HepG2 (cell line): Measurements from ENCODE around the gene ITGA2. TPM values are rescaled to one million over a fixed set of nuclear protein-coding genes. Genes with fewer than 3 reads are reported as not detected.

Source experiments
- ATAC-seq: fragments of 200-7000 bp; cut with Tn5 transposase; 3 replicates; pipeline ENCODE4 v1.9.1; 2020; ENCODE audit warnings: mild to moderate bottlenecking, moderate library complexity
- BruUV-seq: library from RNA; stranded (reverse); fragments of 400-500 nt; replicated peaks from 2 replicates; lab custom pipeline; 2021; lab: Mats Ljungman, UMichigan
- CTCF ChIA-PET: fragments of 300-600 bp; formaldehyde crosslinking; extraction: SDS; loops from one replicate; lab custom pipeline; 2021; ENCODE audit warnings: low total read pairs, inconsistent platforms, low intra/inter-chr PET ratio; lab: Yijun Ruan, JAX
- POLR2A ChIA-PET: fragments of 350-600 bp; sonication (Branson Sonifier 250); formaldehyde crosslinking; loops from one replicate; lab custom pipeline; 2020; ENCODE audit warnings: antibody characterized with exemption, inconsistent platforms; lab: Yijun Ruan, JAX
- DNase-seq: peaks from one replicate; pipeline ENCODE4 v3.0.0-alpha.2; 2015; ENCODE audit warnings: low spot score
- FAIRE-seq: peaks from 3 replicates; lab custom pipeline; 2011; peaks lifted over from hg19 to GRCh38; lab: Jason Lieb, UNC
- H2AFZ ChIP-seq: one replicate; pipeline ENCODE4 v1.6.1; 2011; ENCODE audit warnings: low read length, inconsistent platforms
- H3K27ac ChIP-seq: fragments of 300-600 bp; 3 replicates; pipeline ENCODE4 v1.8.0; 2011; ENCODE audit warnings: mixed run types, mild to moderate bottlenecking, mixed read lengths, low read length, inconsistent platforms; ENCODE audit not compliant: insufficient read depth; ENCODE audit errors: extremely low read length
- H3K27me3 ChIP-seq, 2 experiments: fragments of 200-600 bp in 1 of 2; 2 replicates in 1 of 2; 3 replicates in 1 of 2; pipeline versions ENCODE4 v1.6.0 to v1.8.0; 2011; ENCODE audit warnings: low read length in 2 of 2, mild to moderate bottlenecking in 2 of 2, moderate library complexity in 2 of 2, inconsistent platforms in 1 of 2; ENCODE audit not compliant: insufficient read depth in 2 of 2, control insufficient read depth in 1 of 2
- H3K36me3 ChIP-seq, 2 experiments: fragments of 200-600 bp in 1 of 2; replicated peaks in 1 of 2; 2 replicates in 1 of 2; 3 replicates in 1 of 2; pipeline versions ENCODE4 v1.5.1 to v1.8.0; 2011; ENCODE audit warnings: low read length in 2 of 2, inconsistent platforms in 1 of 2; ENCODE audit not compliant: insufficient read depth in 2 of 2, control insufficient read depth in 1 of 2
- H3K4me1 ChIP-seq: 2 replicates; pipeline ENCODE4 v1.5.1; 2012; ENCODE audit warnings: low read length, inconsistent platforms; ENCODE audit not compliant: insufficient read depth
- H3K4me2 ChIP-seq: 2 replicates; pipeline ENCODE4 v1.6.0; 2011; ENCODE audit warnings: low read depth, low read length, inconsistent platforms
- H3K4me3 ChIP-seq, 3 experiments: fragments of 200-600 bp in 1 of 3; sonication (generic), shearing (Covaris generic) in 1 of 3; replicated peaks in 1 of 3; 2 replicates each; pipeline ENCODE4 v1.5.1; 2011 to 2016; ENCODE audit warnings: low read length in 3 of 3, inconsistent platforms in 2 of 3, low read depth in 2 of 3, mild to moderate bottlenecking in 2 of 3, control low read depth in 1 of 3, mixed read lengths in 1 of 3; ENCODE audit not compliant: insufficient read depth in 1 of 3
- H3K79me2 ChIP-seq: one replicate; pipeline ENCODE4 v1.6.1; 2011; ENCODE audit warnings: low read length, inconsistent platforms; ENCODE audit not compliant: insufficient read depth
- H3K9ac ChIP-seq: 2 replicates; pipeline ENCODE4 v1.6.0; 2011; ENCODE audit warnings: mild to moderate bottlenecking, low read depth, low read length, inconsistent platforms; ENCODE audit not compliant: insufficient read depth
- H3K9me3 ChIP-seq: 2 replicates; pipeline ENCODE4 v1.5.1; 2012; ENCODE audit warnings: mild to moderate bottlenecking, low read length
- H4K20me1 ChIP-seq: 2 replicates; pipeline ENCODE4 v1.6.0; 2011; ENCODE audit warnings: inconsistent platforms, mild to moderate bottlenecking, low read length, moderate library complexity; ENCODE audit not compliant: insufficient read depth
- BHLHE40 ChIP-seq: IDR thresholded peaks from 2 replicates; pipeline ENCODE4 v1.6.1; 2011; ENCODE audit warnings: low read length, improper control_type of control experiment
- HDAC1 ChIP-seq: sonication (generic); formaldehyde crosslinking; IDR thresholded peaks from 2 replicates; pipeline ENCODE4 v1.5.1; 2020; ENCODE audit warnings: mild to moderate bottlenecking, missing genetic modification reagents
- MAFF ChIP-seq: IDR thresholded peaks from 2 replicates; pipeline ENCODE4 v1.6.1; 2011; ENCODE audit warnings: low read depth, low read length, improper control_type of control experiment
- MAFK ChIP-seq, 2 experiments: IDR thresholded peaks in 1 of 2; conservative IDR thresholded peaks in 1 of 2; 2 replicates each; pipeline ENCODE4 v1.6.1; 2011; ENCODE audit warnings: improper control_type of control experiment in 2 of 2, low read length in 2 of 2
- POGZ ChIP-seq: sonication (generic); formaldehyde crosslinking; IDR thresholded peaks from 2 replicates; pipeline ENCODE4 v1.4.0; 2020; ENCODE audit warnings: mild to moderate bottlenecking, missing genetic modification reagents
- POLR2G ChIP-seq: fragments of 200-400 bp; formaldehyde crosslinking; IDR thresholded peaks from 2 replicates; pipeline ENCODE4 v1.6.1; 2018; ENCODE audit warnings: mild to moderate bottlenecking, low read depth, low read length, moderate library complexity
- SALL1 ChIP-seq: sonication (generic); formaldehyde crosslinking; IDR thresholded peaks from 2 replicates; pipeline ENCODE4 v1.8.0; 2022; ENCODE audit warnings: mild to moderate bottlenecking, missing genetic modification reagents
- ZBTB38 ChIP-seq: sonication (generic); formaldehyde crosslinking; IDR thresholded peaks from 2 replicates; pipeline ENCODE4 v1.5.1; 2020; ENCODE audit warnings: mild to moderate bottlenecking, missing genetic modification reagents
- ZMYM4 ChIP-seq: sonication (generic); formaldehyde crosslinking; IDR thresholded peaks from 2 replicates; pipeline ENCODE4 v1.8.1; 2023; ENCODE audit warnings: mild to moderate bottlenecking, missing genetic modification reagents
- ZNF331 ChIP-seq: sonication (generic); formaldehyde crosslinking; IDR thresholded peaks from 2 replicates; pipeline ENCODE4 v1.4.0; 2020; ENCODE audit warnings: missing genetic modification reagents
- ZNF644 ChIP-seq: IDR thresholded peaks from 2 replicates; pipeline ENCODE4 v1.6.1; 2016; ENCODE audit warnings: low read depth
- WGBS: methylation state at CpG from one replicate; pipeline ENCODE4 v1.1.6; 2017; ENCODE audit warnings: low lambda C conversion rate; 5-methylcytosine and 5-hydroxymethylcytosine counted together
- in situ Hi-C: cut with HindIII; loops from 2 replicates; pipeline ENCODE4 v1.10.0; 2017; ENCODE audit warnings: low pct_unique_long_range_greater_than_20kb; ENCODE audit not compliant: extremely low pct_ligation_motif_present
- intact Hi-C: fragments of 100-400 bp; cut with micrococcal nuclease; formaldehyde crosslinking; loops from one replicate; pipeline ENCODE4 v1.10.0; 2022; ENCODE audit not compliant: unreplicated experiment
- polyA plus RNA-seq, 8 experiments: library from polyadenylated mRNA; depleted of rRNA in 3 of 8; stranded (reverse) in 7 of 8; unstranded in 1 of 8; fragments of >200 nt; fragmentation: Illumina TruSeq in 4 of 8; extraction: Trizol in 4 of 8; gene quantifications; 2 replicates each; pipeline versions ENCODE4 v1.2.1 to v1.2.3, GENCODE V29; 2011 to 2016; ENCODE audit warnings: low read depth in 4 of 8, missing spikeins in 1 of 8, mixed read lengths in 1 of 8; ENCODE audit not compliant: insufficient read depth in 1 of 8
- total RNA-seq, 5 experiments: library from RNA; depleted of rRNA; stranded (reverse); fragments of >200 nt; fragmentation: Illumina TruSeq; extraction: Trizol; gene quantifications; 2 replicates each; pipeline ENCODE4 v1.2.3, GENCODE V29; 2016; ENCODE audit warnings: low read depth in 1 of 5
- TF ChIP-seq, protein P1 (sequence below): sonication (generic); formaldehyde crosslinking; IDR thresholded peaks from 2 replicates; pipeline ENCODE4 v1.4.0; 2020; ENCODE audit warnings: missing genetic modification reagents, low read depth, mild to moderate bottlenecking, borderline replicate concordance
- TF ChIP-seq, protein P2 (sequence below): sonication (generic); formaldehyde crosslinking; IDR thresholded peaks from 2 replicates; pipeline ENCODE4 v1.4.0; 2020; ENCODE audit warnings: missing genetic modification reagents
- TF ChIP-seq, protein P3 (sequence below): IDR thresholded peaks from 2 replicates; pipeline ENCODE4 v1.6.1; 2012; ENCODE audit warnings: inconsistent platforms

ITGA2 gene
- total and polyA plus RNA-seq, 2 of the 13 experiments (the other 11 are each of a cell fraction or from before 2014, with no cell fraction given): 15.8 to 58.3 TPM

DNA sequence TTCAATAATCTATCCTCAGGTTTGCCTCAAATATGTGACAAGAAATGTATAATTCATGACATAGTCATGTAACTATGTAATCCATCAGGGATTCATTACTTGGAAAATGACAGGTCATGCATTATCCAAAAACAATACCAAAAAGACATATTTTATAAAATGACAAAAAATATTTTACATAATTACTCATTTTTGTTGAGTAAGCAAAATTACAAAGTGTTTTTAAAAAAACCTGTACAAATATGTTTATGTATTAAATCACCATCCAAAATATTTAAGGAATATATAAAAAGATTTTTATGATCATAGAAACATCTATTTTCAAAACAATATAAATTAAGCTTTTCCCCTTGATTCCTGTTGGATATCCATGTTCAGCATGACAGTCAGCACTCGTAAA is 36.7 kb upstream of the ITGA2 start:
- FAIRE-seq (no peak), ATAC-seq (no peak)
- 95% methylated on average over 1 of the region's 1 CpG for WGBS
- Histone ChIP-seq H3K9ac (no peak overlapping the region), H3K9me3 (no peaks in the 10 kb centered on the region), H3K27ac (no peak overlapping the region), H3K27me3 (no peaks in the 10 kb centered on the region), H3K4me3 (no peak overlapping the region), H3K79me2 (no peaks in the 10 kb centered on the region), H4K20me1 (no peaks in the 10 kb centered on the region), H3K4me1 (peaks cover 42% of the 10 kb centered on the region)
- ChIA-PET POLR2A (no interaction called here), CTCF (no interaction called here)
- TF ChIP-seq MAFK (conservative IDR thresholded peaks at IDR 0.05 in 1 of 2, IDR thresholded peaks at IDR 0.05 in 1 of 2; ENCODE audit: low read length in 2 of 2): peak; percentile 91 to 98
- peak; percentile 94 for TF ChIP-seq MAFF
- TF ChIP-seq, protein P1, sequence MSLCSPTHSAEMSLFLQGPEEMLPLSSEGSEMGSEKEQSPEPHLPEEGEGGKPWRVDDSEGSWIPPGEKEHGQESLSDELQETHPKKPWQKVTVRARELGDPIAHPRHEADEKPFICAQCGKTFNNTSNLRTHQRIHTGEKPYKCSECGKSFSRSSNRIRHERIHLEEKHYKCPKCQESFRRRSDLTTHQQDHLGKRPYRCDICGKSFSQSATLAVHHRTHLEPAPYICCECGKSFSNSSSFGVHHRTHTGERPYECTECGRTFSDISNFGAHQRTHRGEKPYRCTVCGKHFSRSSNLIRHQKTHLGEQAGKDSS (CRISPR knock-in tag): no peak
- TF ChIP-seq, all 625 proteins: peak for 2
- intact Hi-C loops: no loop called here
- H3K4me2 ChIP-seq: no peak overlapping the region
- no peak for DNase-seq
- in situ Hi-C loops: loop anchor here (10.0 kb wide), 1 partner anchor 82 kb away; no protein-coding TSS in a partner anchor
- 0 out of 5 replicates have a peak, but pooled peaks cover 0 to 3% of the 10 kb centered on the region in 2 experiments for H3K36me3 ChIP-seq
- BruUV-seq: no TSS peak
- H2AFZ ChIP-seq: no peak overlapping the region

DNA sequence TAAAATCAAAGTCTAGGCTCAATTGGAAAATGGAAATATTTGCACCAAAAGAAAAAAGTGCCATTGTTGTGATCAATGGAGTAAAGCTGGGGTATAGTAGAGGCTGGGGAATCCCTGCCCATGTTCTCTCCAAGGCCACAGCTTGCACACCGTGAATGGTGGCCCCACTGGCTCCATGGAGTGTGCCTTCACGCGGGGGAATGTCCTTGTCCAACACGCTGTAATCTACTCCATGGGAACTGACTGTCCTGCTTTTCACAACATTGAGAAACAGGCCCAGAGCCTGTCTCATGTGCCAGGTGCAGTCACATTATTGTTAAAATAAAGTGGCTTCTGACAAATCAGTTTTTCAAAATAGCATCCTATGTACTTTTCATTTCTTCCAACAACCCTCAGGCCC is 33.1 kb upstream of the ITGA2 start:
- DNase-seq: peak; percentile 38
- POLR2A ChIA-PET: interaction anchor here (0.8 to 3.7 kb wide), 4 partner anchors 8 to 80 kb away, joined by 3 to 35 read pairs (median 4); partner anchors contain the start of gene ITGA2
- intact Hi-C loops (loop anchor here (2.0 kb wide), 1 partner anchor 33 kb away; the partner anchor contains the start of gene ITGA2), in situ Hi-C loops (loop anchor here (10.0 kb wide), 1 partner anchor 79 kb away; no protein-coding TSS in a partner anchor)
- no peaks in the 10 kb centered on the region for H3K79me2 ChIP-seq
- BruUV-seq: no TSS peak
- WGBS: 27% methylated on average over 4 of the region's 4 CpGs
- no peaks in the 10 kb centered on the region for H3K27me3 ChIP-seq
- CTCF ChIA-PET: no interaction called here
- FAIRE-seq: no peak
- H4K20me1 ChIP-seq: no peaks in the 10 kb centered on the region
- H3K9ac ChIP-seq: peak overlapping the region; percentile 33; the same call in 1 of the 2 replicates
- 0 out of 5 replicates have a peak, but pooled peaks cover 0 to 3% of the 10 kb centered on the region in 2 experiments for H3K36me3 ChIP-seq
- H3K27ac ChIP-seq: peak overlapping the region; percentile 66
- H3K4me2 ChIP-seq: peak overlapping the region; percentile 72
- H3K4me3 ChIP-seq: peak overlapping the region in 2 of 3 experiments; percentile 17 to 34; a peak in 1 of 6 replicates
- ATAC-seq: peak; percentile 77
- no peaks in the 10 kb centered on the region for H3K9me3 ChIP-seq
- H2AFZ ChIP-seq: no peak overlapping the region
- peaks cover 48% of the 10 kb centered on the region for H3K4me1 ChIP-seq
- TF ChIP-seq, protein P2, sequence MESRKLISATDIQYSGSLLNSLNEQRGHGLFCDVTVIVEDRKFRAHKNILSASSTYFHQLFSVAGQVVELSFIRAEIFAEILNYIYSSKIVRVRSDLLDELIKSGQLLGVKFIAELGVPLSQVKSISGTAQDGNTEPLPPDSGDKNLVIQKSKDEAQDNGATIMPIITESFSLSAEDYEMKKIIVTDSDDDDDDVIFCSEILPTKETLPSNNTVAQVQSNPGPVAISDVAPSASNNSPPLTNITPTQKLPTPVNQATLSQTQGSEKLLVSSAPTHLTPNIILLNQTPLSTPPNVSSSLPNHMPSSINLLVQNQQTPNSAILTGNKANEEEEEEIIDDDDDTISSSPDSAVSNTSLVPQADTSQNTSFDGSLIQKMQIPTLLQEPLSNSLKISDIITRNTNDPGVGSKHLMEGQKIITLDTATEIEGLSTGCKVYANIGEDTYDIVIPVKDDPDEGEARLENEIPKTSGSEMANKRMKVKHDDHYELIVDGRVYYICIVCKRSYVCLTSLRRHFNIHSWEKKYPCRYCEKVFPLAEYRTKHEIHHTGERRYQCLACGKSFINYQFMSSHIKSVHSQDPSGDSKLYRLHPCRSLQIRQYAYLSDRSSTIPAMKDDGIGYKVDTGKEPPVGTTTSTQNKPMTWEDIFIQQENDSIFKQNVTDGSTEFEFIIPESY: peak; percentile 94
- TF ChIP-seq ZMYM4 (peak; percentile 50; the same call in 1 of the 2 replicates), ZNF644 (CRISPR knock-in tag) (peak; percentile 79), HDAC1 (CRISPR knock-in tag) (no peak), POLR2G (0 out of 2 replicates have a peak, but pooled peaks have one; percentile 8), POGZ (0 out of 2 replicates have a peak, but pooled peaks have one; percentile 31), ZBTB38 (CRISPR knock-in tag) (peak; percentile 63; the same call in 1 of the 2 replicates), SALL1 (CRISPR knock-in tag) (peak; percentile 39; the same call in 1 of the 2 replicates), BHLHE40 (no peak), ZNF331 (CRISPR knock-in tag) (no peak)
- TF ChIP-seq, protein P3, sequence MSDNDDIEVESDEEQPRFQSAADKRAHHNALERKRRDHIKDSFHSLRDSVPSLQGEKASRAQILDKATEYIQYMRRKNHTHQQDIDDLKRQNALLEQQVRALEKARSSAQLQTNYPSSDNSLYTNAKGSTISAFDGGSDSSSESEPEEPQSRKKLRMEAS: peak; percentile 44; the same call in 1 of the 2 replicates
